H1 (cell line): ENCODE measurements around the gene NCAPG2. TPM values are rescaled to one million over a fixed set of nuclear protein-coding genes. Genes with fewer than 3 reads are reported as not detected.

Experiments used
- CTCF ChIA-PET: fragments of 300-600 bp; sonication (Branson Sonifier 250); formaldehyde crosslinking; loops from one replicate; lab custom pipeline; 2021; ENCODE audit not compliant: partially characterized antibody; lab: Charles Lee
- POLR2A ChIA-PET: fragments of 300-600 bp; sonication (Branson Sonifier 250); formaldehyde crosslinking; loops from one replicate; lab custom pipeline; 2021; ENCODE audit warnings: inconsistent platforms; ENCODE audit not compliant: partially characterized antibody; lab: Charles Lee
- DNase-seq, 2 experiments: peaks; one replicate each; pipeline versions ENCODE4 v3.0.0 to v3.0.0-alpha.2; 2010 to 2022; ENCODE audit warnings: low spot score in 2 of 2, low read depth in 1 of 2, mixed read lengths in 1 of 2
- FAIRE-seq: peaks from 2 replicates; lab custom pipeline; 2011; peaks lifted over from hg19 to GRCh38; lab: Jason Lieb, UNC
- H2AFZ ChIP-seq: 2 replicates; pipeline ENCODE4 v1.8.1; 2012; ENCODE audit warnings: low read length, inconsistent platforms
- H2AK5ac ChIP-seq: 2 replicates; pipeline ENCODE4 v1.6.1; 2013; ENCODE audit warnings: low read depth, low read length
- H2BK120ac ChIP-seq: replicated peaks from 2 replicates; pipeline ENCODE3; 2013; ENCODE audit warnings: low read depth, low read length, inconsistent platforms
- H2BK12ac ChIP-seq: 2 replicates; pipeline ENCODE4 v1.6.1; 2013; ENCODE audit warnings: low read depth, low read length
- H2BK15ac ChIP-seq: 2 replicates; pipeline ENCODE4 v1.6.1; 2013; ENCODE audit warnings: low read length
- H2BK20ac ChIP-seq: 2 replicates; pipeline ENCODE4 v1.6.1; 2013; ENCODE audit warnings: low read length
- H2BK5ac ChIP-seq: 2 replicates; pipeline ENCODE4 v1.6.1; 2013; ENCODE audit warnings: low read depth, low read length
- H3K14ac ChIP-seq: 2 replicates; pipeline ENCODE4 v1.6.1; 2013; ENCODE audit warnings: inconsistent platforms; ENCODE audit not compliant: insufficient read length
- H3K18ac ChIP-seq: 2 replicates; pipeline ENCODE4 v1.6.1; 2013; ENCODE audit warnings: low read length; ENCODE audit errors: extremely low read depth
- H3K23ac ChIP-seq: 2 replicates; pipeline ENCODE4 v1.6.1; 2013; ENCODE audit warnings: inconsistent platforms; ENCODE audit not compliant: insufficient read length
- H3K23me2 ChIP-seq: 2 replicates; pipeline ENCODE4 v1.6.1; 2013; ENCODE audit warnings: low read depth, low read length
- H3K27ac ChIP-seq: 2 replicates; pipeline ENCODE4 v1.6.1; 2011; ENCODE audit warnings: low read depth, low read length, inconsistent platforms
- H3K27me3 ChIP-seq, 4 experiments: replicated peaks in 1 of 4; 1 replicate in 1 of 4; 2 replicates in 3 of 4; pipeline versions ENCODE4 v1.6.1 to v1.8.1; 2011 to 2013; ENCODE audit warnings: low read length in 3 of 4, mild to moderate bottlenecking in 3 of 4, inconsistent platforms in 2 of 4, mixed read lengths in 2 of 4, moderate library complexity in 1 of 4; ENCODE audit not compliant: control insufficient read depth in 3 of 4, insufficient read depth in 3 of 4; ENCODE audit errors: extremely low read depth in 1 of 4
- H3K36me3 ChIP-seq, 4 experiments: 2 replicates each; pipeline versions ENCODE4 v1.6.1 to v1.8.1; 2011 to 2013; ENCODE audit warnings: mild to moderate bottlenecking in 4 of 4, low read length in 3 of 4, moderate library complexity in 2 of 4, control low read depth in 1 of 4, inconsistent platforms in 1 of 4; ENCODE audit not compliant: insufficient read depth in 4 of 4, control insufficient read depth in 2 of 4
- H3K4ac ChIP-seq: replicated peaks from 2 replicates; pipeline ENCODE3; 2013; ENCODE audit warnings: low read length, low read depth, mixed read lengths, inconsistent platforms; ENCODE audit not compliant: insufficient read length
- H3K4me1 ChIP-seq, 4 experiments: replicated peaks in 1 of 4; 1 replicate in 1 of 4; 2 replicates in 3 of 4; pipeline versions ENCODE4 v1.6.1 to v1.8.1; 2011 to 2013; ENCODE audit warnings: low read length in 3 of 4, inconsistent platforms in 2 of 4, mixed read lengths in 1 of 4; ENCODE audit not compliant: insufficient read depth in 4 of 4, control insufficient read depth in 3 of 4
- H3K4me2 ChIP-seq, 2 experiments: 2 replicates each; pipeline versions ENCODE4 v1.6.1 to v1.8.1; 2011 to 2013; ENCODE audit warnings: low read depth in 2 of 2, low read length in 2 of 2, control low read depth in 1 of 2, inconsistent platforms in 1 of 2, mild to moderate bottlenecking in 1 of 2; ENCODE audit not compliant: insufficient read depth in 1 of 2
- H3K4me3 ChIP-seq, 4 experiments: fragments of 200-600, 300-600 bp in 1 of 4; sonication (generic), shearing (Covaris generic), sonication (Bioruptor Twin) in 1 of 4; 2 replicates each; pipeline versions ENCODE4 v1.5.1 to v1.8.1; 2011 to 2016; ENCODE audit warnings: low read length in 4 of 4, low read depth in 3 of 4, control low read depth in 2 of 4, inconsistent platforms in 2 of 4, mild to moderate bottlenecking in 2 of 4, mixed read lengths in 1 of 4, moderate library complexity in 1 of 4; ENCODE audit not compliant: insufficient read depth in 2 of 4; ENCODE audit errors: extremely low read depth in 1 of 4
- H3K56ac ChIP-seq: replicated peaks from 2 replicates; pipeline ENCODE3; 2013; ENCODE audit warnings: low read depth, mild to moderate bottlenecking, mixed read lengths, low read length, inconsistent platforms; ENCODE audit not compliant: insufficient read length
- H3K79me1 ChIP-seq: 2 replicates; pipeline ENCODE4 v1.6.1; 2013; ENCODE audit warnings: low read depth, low read length, control low read depth
- H3K79me2 ChIP-seq, 2 experiments: 2 replicates each; pipeline versions ENCODE4 v1.6.1 to v1.8.1; 2012 to 2013; ENCODE audit warnings: low read length in 2 of 2, mild to moderate bottlenecking in 2 of 2, inconsistent platforms in 1 of 2; ENCODE audit not compliant: insufficient read depth in 2 of 2, control insufficient read depth in 1 of 2
- H3K9ac ChIP-seq, 4 experiments: replicated peaks in 1 of 4; 1 replicate in 1 of 4; 2 replicates in 3 of 4; pipeline versions ENCODE4 v1.6.1 to v1.8.1; 2011 to 2013; ENCODE audit warnings: low read depth in 3 of 4, low read length in 3 of 4, control low read depth in 2 of 4, mild to moderate bottlenecking in 2 of 4, moderate library complexity in 2 of 4, inconsistent platforms in 1 of 4; ENCODE audit errors: extremely low read depth in 1 of 4
- H3K9me3 ChIP-seq, 2 experiments: 2 replicates each; pipeline versions ENCODE4 v1.6.1 to v1.8.1; 2012 to 2013; ENCODE audit warnings: mild to moderate bottlenecking in 2 of 2, moderate library complexity in 2 of 2, control low read depth in 1 of 2, inconsistent platforms in 1 of 2, low read depth in 1 of 2, low read length in 1 of 2, mixed read lengths in 1 of 2; ENCODE audit not compliant: insufficient read depth in 2 of 2
- H4K20me1 ChIP-seq, 2 experiments: replicated peaks in 1 of 2; 2 replicates each; pipeline versions ENCODE3 to v1.8.1; 2011 to 2013; ENCODE audit warnings: inconsistent platforms in 2 of 2, low read length in 2 of 2, mild to moderate bottlenecking in 1 of 2; ENCODE audit not compliant: insufficient read depth in 2 of 2, control insufficient read depth in 1 of 2
- H4K5ac ChIP-seq: 2 replicates; pipeline ENCODE4 v1.6.1; 2013; ENCODE audit warnings: low read length, low read depth, mixed read lengths, inconsistent platforms; ENCODE audit not compliant: insufficient read length
- H4K8ac ChIP-seq: 2 replicates; pipeline ENCODE4 v1.8.0; 2013; ENCODE audit warnings: mild to moderate bottlenecking, moderate library complexity, low read length, inconsistent platforms; ENCODE audit not compliant: insufficient read depth; ENCODE audit errors: extremely low read depth
- H4K91ac ChIP-seq: replicated peaks from 2 replicates; pipeline ENCODE3; 2013; ENCODE audit warnings: low read length, mixed read lengths, inconsistent platforms; ENCODE audit not compliant: insufficient read length
- BRCA1 ChIP-seq: IDR thresholded peaks from 2 replicates; pipeline ENCODE4 v1.6.1; 2012; ENCODE audit warnings: low read depth, low read length, improper control_type of control experiment
- CREB1 ChIP-seq: IDR thresholded peaks from 2 replicates; pipeline ENCODE4 v1.6.1; 2012; ENCODE audit warnings: inconsistent platforms
- GABPA ChIP-seq: IDR thresholded peaks from 2 replicates; pipeline ENCODE4 v1.6.1; 2011; ENCODE audit warnings: mild to moderate bottlenecking, low read length, moderate library complexity, borderline replicate concordance; ENCODE audit not compliant: insufficient read depth
- SIN3A ChIP-seq, 2 experiments: IDR thresholded peaks in 1 of 2; conservative IDR thresholded peaks in 1 of 2; 2 replicates each; pipeline ENCODE4 v1.6.1; 2011 to 2012; ENCODE audit warnings: low read length in 2 of 2, improper control_type of control experiment in 1 of 2, low read depth in 1 of 2, mild to moderate bottlenecking in 1 of 2
- YY1 ChIP-seq: IDR thresholded peaks from 2 replicates; pipeline ENCODE4 v1.6.1; 2011; ENCODE audit warnings: low read depth, mild to moderate bottlenecking, low read length
- WGBS, 2 experiments: shearing (Covaris generic) in 1 of 2; methylation state at CpG; one replicate each; pipeline versions ENCODE4 v1.1.6 to v1.1.7; 2013 to 2015; ENCODE audit warnings: low lambda C conversion rate in 2 of 2, mixed read lengths in 2 of 2, inconsistent platforms in 1 of 2, low coverage in 1 of 2, missing lambda C conversion rate in 1 of 2; ENCODE audit not compliant: insufficient replicate concordance in 2 of 2, insufficient coverage in 1 of 2, insufficient read length in 1 of 2; ENCODE audit errors: extremely low coverage in 1 of 2, missing lambda C conversion rate in 1 of 2; 5-methylcytosine and 5-hydroxymethylcytosine counted together
- polyA plus RNA-seq, 7 experiments: library from polyadenylated mRNA; depleted of rRNA in 3 of 7; stranded (reverse) in 5 of 7; unstranded in 2 of 7; fragments of >200 nt in 5 of 7; fragments of 200-250 nt in 2 of 7; gene quantifications; 1 replicate in 5 of 7; 2 replicates in 1 of 7; 4 replicates in 1 of 7; pipeline versions ENCODE4 v1.2.1 to v1.2.3, GENCODE V29; 2011 to 2013; ENCODE audit warnings: missing spikeins in 2 of 7, mixed read lengths in 2 of 7
- total RNA-seq: library from RNA; stranded (reverse); fragmentation: NEBNext Ultra II Directional; extraction: Animal tissue kit (Norgen Biotek cat#: 25700); gene quantifications from 2 replicates; pipeline ENCODE4 v1.2.1, GENCODE V29; 2021
- TF ChIP-seq, protein P1 (sequence below): IDR thresholded peaks from 2 replicates; pipeline ENCODE4 v1.6.1; 2012; ENCODE audit warnings: low read length, inconsistent platforms

NCAPG2 gene
- total and polyA plus RNA-seq, 2 of the 8 experiments (the other 6 are each of a cell fraction or from before 2014, with no cell fraction given), result 49.9 to 119 TPM

- 28% methylated on average over 19 of the region's 22 CpGs; no CpG with 5 or more reads in 1 of the 2 experiments for WGBS, 2 experiments
- no peak overlapping the region for H3K4ac ChIP-seq
- no peaks in the 10 kb centered on the region; the same call in 1 of the 2 replicates for H3K79me1 ChIP-seq
- no peaks in the 10 kb centered on the region for H3K9me3 ChIP-seq
- H4K91ac ChIP-seq, result no peak overlapping the region
- peak overlapping the region in 1 of 4 experiments; percentile 52; a peak in 2 of 7 replicates for H3K9ac ChIP-seq
- H2BK12ac ChIP-seq, result no peak overlapping the region
- peak in 1 of 2 experiments; percentile 64 for DNase-seq
- no peak overlapping the region for H2AFZ ChIP-seq
- no peaks in the 10 kb centered on the region for H3K27me3 ChIP-seq
- H4K8ac ChIP-seq, result no peak overlapping the region
- TF ChIP-seq SIN3A (conservative IDR thresholded peaks at IDR 0.05 in 1 of 2, IDR thresholded peaks at IDR 0.05 in 1 of 2; ENCODE audit: low read depth in 1 of 2, low read length in 2 of 2) (peak in 1 of 2 experiments; percentile 3; a peak in 1 of 4 replicates), CREB1 (no peak), GABPA (no peak), YY1 (no peak), BRCA1 (no peak)
- TF ChIP-seq, protein P1, sequence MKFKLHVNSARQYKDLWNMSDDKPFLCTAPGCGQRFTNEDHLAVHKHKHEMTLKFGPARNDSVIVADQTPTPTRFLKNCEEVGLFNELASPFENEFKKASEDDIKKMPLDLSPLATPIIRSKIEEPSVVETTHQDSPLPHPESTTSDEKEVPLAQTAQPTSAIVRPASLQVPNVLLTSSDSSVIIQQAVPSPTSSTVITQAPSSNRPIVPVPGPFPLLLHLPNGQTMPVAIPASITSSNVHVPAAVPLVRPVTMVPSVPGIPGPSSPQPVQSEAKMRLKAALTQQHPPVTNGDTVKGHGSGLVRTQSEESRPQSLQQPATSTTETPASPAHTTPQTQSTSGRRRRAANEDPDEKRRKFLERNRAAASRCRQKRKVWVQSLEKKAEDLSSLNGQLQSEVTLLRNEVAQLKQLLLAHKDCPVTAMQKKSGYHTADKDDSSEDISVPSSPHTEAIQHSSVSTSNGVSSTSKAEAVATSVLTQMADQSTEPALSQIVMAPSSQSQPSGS, result no peak
- H3K23me2 ChIP-seq, result peaks cover 6% of the 10 kb centered on the region; the same call in 1 of the 2 replicates
- ChIA-PET CTCF (interaction anchor here (1.0 to 4.3 kb wide), 5 partner anchors 27 to 272 kb away, joined by 3 to 37 read pairs (median 3); no protein-coding TSS in a partner anchor), POLR2A (interaction anchor here (0.7 to 2.0 kb wide), 6 partner anchors 13 to 82 kb away, joined by 3 to 8 read pairs (median 4); no protein-coding TSS in a partner anchor)
- H2BK15ac ChIP-seq, result no peak overlapping the region
- peaks cover 6 to 40% of the 10 kb centered on the region in 2 experiments for H3K79me2 ChIP-seq
- peaks cover 6 to 20% (median 12%) of the 10 kb centered on the region in 4 experiments; a peak in 6 of 7 replicates for H3K4me1 ChIP-seq
- H3K4me2 ChIP-seq, result peak overlapping the region; percentile 83 to 99
- H3K23ac ChIP-seq, result no peak overlapping the region
- H2BK5ac ChIP-seq, result no peak overlapping the region
- H4K20me1 ChIP-seq, result peaks cover 0 to 4% of the 10 kb centered on the region in 2 experiments
- H3K27ac ChIP-seq, result no peak overlapping the region; the same call in 1 of the 2 replicates
- FAIRE-seq, result no peak
- no peak overlapping the region for H2BK120ac ChIP-seq
- H3K56ac ChIP-seq, result no peak overlapping the region
- no peak overlapping the region for H2BK20ac ChIP-seq
- H3K4me3 ChIP-seq, result peak overlapping the region; percentile 49 to 96 (median 66)
- H2AK5ac ChIP-seq, result no peak overlapping the region
- no peak overlapping the region for H3K18ac ChIP-seq
- peaks cover 3 to 14% (median 8%) of the 10 kb centered on the region in 4 experiments; a peak in 3 of 8 replicates for H3K36me3 ChIP-seq
- no peak overlapping the region for H4K5ac ChIP-seq
- no peak overlapping the region for H3K14ac ChIP-seq
Observed at GRCh38 chr7:158705234-158705850, 738 bp upstream of the NCAPG2 start.
